Breast epithelium (tissue), 4 donors: ENCODE results near the gene TNFSF15. TPM values are rescaled to one million over a fixed set of nuclear protein-coding genes. Genes with fewer than 3 reads are reported as not detected.

Source experiments
- DNase-seq, 2 donors: peaks; one replicate each; pipeline ENCODE4 v3.0.0-alpha.2; 2019; ENCODE audit warnings: low spot score in 2 of 2
- H3K27ac ChIP-seq, 2 donors: fragments of 200-600 bp; sonication (generic) in 1 of 2; one replicate each; pipeline ENCODE4 v1.5.1; 2016 to 2019; ENCODE audit warnings: mild to moderate bottlenecking in 1 of 2
- H3K27me3 ChIP-seq, 2 donors: fragments of 200-600 bp; sonication (generic) in 1 of 2; one replicate each; pipeline versions ENCODE4 v1.5.1 to v1.6.0; 2017 to 2019; ENCODE audit warnings: control low read depth in 1 of 2, mild to moderate bottlenecking in 1 of 2
- H3K36me3 ChIP-seq: fragments of 200-600 bp; one replicate; pipeline ENCODE4 v1.5.1; 2019
- H3K4me1 ChIP-seq, 2 donors: fragments of 200-600 bp; sonication (generic); one replicate each; pipeline ENCODE4 v1.5.1; 2016 to 2019; ENCODE audit warnings: control low read depth in 1 of 2
- H3K4me3 ChIP-seq, 3 donors: fragments of 200-600 bp; sonication (generic); 1 replicate in 2 of 3; 2 replicates in 1 of 3; pipeline ENCODE4 v1.5.1; 2016 to 2019; ENCODE audit warnings: mild to moderate bottlenecking in 3 of 3, moderate library complexity in 2 of 3
- H3K9me3 ChIP-seq, 2 donors: fragments of 200-600 bp; sonication (generic) in 1 of 2; one replicate each; pipeline ENCODE4 v1.5.1; 2016 to 2019; ENCODE audit warnings: control low read depth in 1 of 2
- CTCF ChIP-seq, 3 donors: fragments of 450-650 bp; IDR thresholded peaks; one replicate each; pipeline ENCODE4 v1.5.1; 2016 to 2017; ENCODE audit warnings: antibody characterized with exemption in 3 of 3, mild to moderate bottlenecking in 3 of 3, moderate library complexity in 3 of 3
- POLR2A ChIP-seq: fragments of 450-650 bp; IDR thresholded peaks from one replicate; pipeline ENCODE4 v1.6.1; 2016; ENCODE audit warnings: antibody characterized with exemption, mild to moderate bottlenecking, moderate library complexity
- POLR2AphosphoS5 ChIP-seq, 3 donors: sonication (generic); formaldehyde crosslinking; IDR thresholded peaks; one replicate each; pipeline ENCODE4 v1.6.1; 2017; ENCODE audit warnings: antibody characterized with exemption in 3 of 3
- intact Hi-C: fragments of 100-400 bp; cut with DNase I; formaldehyde crosslinking; loops from one replicate; pipeline ENCODE4 v1.15.1; 2023; ENCODE audit warnings: low total_unique reads
- total RNA-seq, 3 donors: library from RNA; depleted of rRNA; stranded (reverse); fragments of >200 nt; gene quantifications; one replicate each; pipeline ENCODE4 v1.1.0, GENCODE V29; 2016

Gene TNFSF15
- total RNA-seq, 3 donors from 2014 or later: 0.16 to 2.0 (median 0.66) TPM

- TF ChIP-seq CTCF (IDR thresholded peaks at IDR 0.05) (no peak), POLR2AphosphoS5 (IDR thresholded peaks at IDR 0.05) (no peak), POLR2A (no peak)
- Histone ChIP-seq H3K27ac (no peak overlapping the region), H3K9me3 (no peaks in the 10 kb centered on the region), H3K36me3 (no peaks in the 10 kb centered on the region), H3K27me3 (no peaks in the 10 kb centered on the region), H3K4me1 (no peaks in the 10 kb centered on the region), H3K4me3 (no peak overlapping the region)
- intact Hi-C loops: no loop called here
- DNase-seq: no peak
Measured at GRCh38 chr9:114845373-114845772, 39.5 kb upstream of the TNFSF15 start.

- no peak for TF ChIP-seq POLR2AphosphoS5 (IDR thresholded peaks at IDR 0.05)
- TF ChIP-seq POLR2A: no peak
- TF ChIP-seq CTCF (IDR thresholded peaks at IDR 0.05): no peak
- Histone ChIP-seq H3K27me3 (no peaks in the 10 kb centered on the region), H3K27ac (no peak overlapping the region), H3K36me3 (no peaks in the 10 kb centered on the region), H3K4me1 (no peaks in the 10 kb centered on the region), H3K9me3 (no peaks in the 10 kb centered on the region), H3K4me3 (no peak overlapping the region)
- intact Hi-C loops: no loop called here
- no peak for DNase-seq
Measured at GRCh38 chr9:114844766-114845165, 38.9 kb upstream of the TNFSF15 start.

- no peak overlapping the region for H3K4me3 ChIP-seq
- no peak overlapping the region for H3K27ac ChIP-seq
- no peaks in the 10 kb centered on the region for H3K9me3 ChIP-seq
- TF ChIP-seq POLR2A: no peak
- TF ChIP-seq POLR2AphosphoS5 (IDR thresholded peaks at IDR 0.05): no peak
- no peak for TF ChIP-seq CTCF (IDR thresholded peaks at IDR 0.05)
- DNase-seq: no peak
- no peaks in the 10 kb centered on the region for H3K4me1 ChIP-seq
- no peaks in the 10 kb centered on the region for H3K27me3 ChIP-seq
- no peaks in the 10 kb centered on the region for H3K36me3 ChIP-seq
- intact Hi-C loops: no loop called here
Measured at GRCh38 chr9:114837923-114838322, 32.1 kb upstream of the TNFSF15 start.

- intact Hi-C loops: no loop called here
- no peaks in the 10 kb centered on the region for H3K4me1 ChIP-seq
- no peaks in the 10 kb centered on the region for H3K36me3 ChIP-seq
- H3K27ac ChIP-seq: no peak overlapping the region
- no peak for DNase-seq
- H3K9me3 ChIP-seq: no peaks in the 10 kb centered on the region
- no peak overlapping the region for H3K4me3 ChIP-seq
- no peak for TF ChIP-seq CTCF (IDR thresholded peaks at IDR 0.05)
- no peak for TF ChIP-seq POLR2A
- TF ChIP-seq POLR2AphosphoS5 (IDR thresholded peaks at IDR 0.05): no peak
- no peaks in the 10 kb centered on the region for H3K27me3 ChIP-seq
Measured at GRCh38 chr9:114836769-114837168, 30.9 kb upstream of the TNFSF15 start.

GRCh38 chr9:114834386-114834785 is 28.5 kb upstream of the TNFSF15 start:
- no peak for DNase-seq
- no peak for TF ChIP-seq POLR2A
- no peak for TF ChIP-seq CTCF (IDR thresholded peaks at IDR 0.05)
- no peak for TF ChIP-seq POLR2AphosphoS5 (IDR thresholded peaks at IDR 0.05)
- Histone ChIP-seq H3K36me3 (no peaks in the 10 kb centered on the region), H3K27me3 (no peaks in the 10 kb centered on the region), H3K4me3 (no peak overlapping the region), H3K27ac (no peak overlapping the region), H3K9me3 (no peaks in the 10 kb centered on the region), H3K4me1 (no peaks in the 10 kb centered on the region)
- intact Hi-C loops: no loop called here
